Muscle of arm (tissue), 12 donors: ENCODE data around the gene SLC4A5. TPM values are rescaled to one million over a fixed set of nuclear protein-coding genes. Genes with fewer than 3 reads are reported as not detected.

ENCODE experiments used
- DNase-seq: peaks from one replicate; pipeline ENCODE4 v3.0.0-alpha.2; 2013
- polyA plus RNA-seq, 12 donors: library from polyadenylated mRNA; unstranded; fragments of 120-200 nt; gene quantifications; one replicate each; pipeline ENCODE4 v1.2.1, GENCODE V29; 2013; ENCODE audit not compliant: insufficient read length in 12 of 12

Gene SLC4A5
- polyA plus RNA-seq, 12 donors: 1.4 to 12.3 (median 2.4) TPM; not detected in 1

GRCh38 chr2:74316627-74317295 is 26.5 kb downstream of the SLC4A5 start:
- DNase-seq: no peak

- no peak for DNase-seq
These were observed 29.1 kb downstream of the SLC4A5 start for GRCh38 chr2:74314107-74314506.

- DNase-seq: no peak
These were observed 29.7 kb downstream of the SLC4A5 start for GRCh38 chr2:74313497-74313896.

- DNase-seq: no peak
These were observed 30.3 kb downstream of the SLC4A5 start for GRCh38 chr2:74312913-74313312.

- DNase-seq: no peak
These were observed 35.5 kb downstream of the SLC4A5 start for GRCh38 chr2:74307720-74308119.

GRCh38 chr2:74304332-74305148 is 38.7 kb downstream of the SLC4A5 start:
- no peak for DNase-seq

- DNase-seq: no peak
These were observed 40.4 kb downstream of the SLC4A5 start for GRCh38 chr2:74302865-74303264.

- DNase-seq: no peak
These were observed 42.0 kb downstream of the SLC4A5 start for GRCh38 chr2:74301262-74301661.

- no peak for DNase-seq
These were observed 42.7 kb downstream of the SLC4A5 start for GRCh38 chr2:74300506-74300905.

GRCh38 chr2:74297950-74298349 is 45.3 kb downstream of the SLC4A5 start:
- no peak for DNase-seq

GRCh38 chr2:74297391-74297790 is 45.8 kb downstream of the SLC4A5 start:
- DNase-seq: no peak

- DNase-seq: no peak
These were observed 49.8 kb downstream of the SLC4A5 start for GRCh38 chr2:74293191-74293991.

- no peak for DNase-seq
These were observed 50.5 kb downstream of the SLC4A5 start for GRCh38 chr2:74292751-74293150.

- no peak for DNase-seq
These were observed 51.2 kb downstream of the SLC4A5 start for GRCh38 chr2:74291886-74292621.

- DNase-seq: no peak
These were observed 52.0 kb downstream of the SLC4A5 start for GRCh38 chr2:74291218-74291544.

GRCh38 chr2:74290466-74291217 is 52.6 kb downstream of the SLC4A5 start:
- DNase-seq: no peak

- DNase-seq: no peak
These were observed 53.1 kb downstream of the SLC4A5 start for GRCh38 chr2:74290066-74290465.

- no peak for DNase-seq
These were observed 56.5 kb downstream of the SLC4A5 start for GRCh38 chr2:74286725-74287124.

GRCh38 chr2:74281141-74281975 is 61.9 kb downstream of the SLC4A5 start:
- DNase-seq: no peak

GRCh38 chr2:74278694-74279093 is 64.5 kb downstream of the SLC4A5 start:
- DNase-seq: no peak
